ENCODE data around the gene APOF. TPM values are rescaled to one million over a fixed set of nuclear protein-coding genes. Genes with fewer than 3 reads are reported as not detected.

Gene APOF
- total and polyA plus RNA-seq, 2 of the 13 experiments (the other 11 are each of a cell fraction or from before 2014, with no cell fraction given): 3.3 to 23.9 TPM

DNA sequence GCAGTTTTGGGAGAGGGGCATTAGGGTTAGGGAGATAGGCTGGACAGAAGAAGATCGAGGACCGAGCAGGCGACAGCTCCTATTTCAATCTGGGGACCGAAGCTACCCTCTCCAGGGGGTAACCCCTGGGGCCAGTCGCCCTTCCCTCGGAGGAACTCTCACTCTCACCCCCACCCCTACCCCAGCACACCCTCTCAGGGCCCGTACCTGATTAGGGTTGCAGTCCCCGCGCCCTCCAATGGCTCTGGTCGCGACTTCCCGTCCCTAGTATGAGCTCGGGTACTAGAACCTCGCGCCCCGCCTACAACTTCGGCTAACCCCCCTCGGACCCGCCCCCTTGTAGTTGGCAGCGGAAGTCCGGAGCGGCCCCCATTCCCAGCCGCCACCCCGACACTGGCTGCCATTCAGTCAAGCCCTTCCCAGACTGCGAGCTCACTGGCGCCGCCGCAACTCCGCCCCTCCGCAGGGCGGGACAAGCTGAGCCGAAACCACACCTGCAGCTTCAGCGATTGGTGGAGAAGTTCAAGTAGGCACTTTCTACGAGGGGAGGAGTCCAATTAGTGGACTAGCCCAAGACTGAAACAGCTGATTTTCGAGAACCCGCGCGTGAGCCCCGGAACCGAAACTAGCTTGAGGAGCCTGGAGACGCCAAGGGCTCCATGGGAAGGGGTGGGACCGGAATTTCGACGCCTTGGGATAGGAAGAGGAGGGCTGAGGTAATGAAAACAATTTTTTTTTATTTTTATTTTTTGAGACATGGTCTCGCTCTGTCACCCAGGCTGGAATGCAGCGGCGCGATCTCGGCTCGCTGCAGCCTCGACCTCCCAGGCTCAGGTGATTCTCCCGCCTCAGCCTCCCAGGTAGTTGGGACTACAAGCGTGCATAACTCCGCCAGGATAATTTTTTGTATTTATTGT, 2.5 kb downstream of the APOF start, which contains the start of gene STAT2 (continued):
- TF ChIP-seq ARID5B (CRISPR knock-in tag; IDR thresholded peaks at IDR 0.05) (peak; percentile 45; the same call in 1 of the 2 replicates), KDM2A (CRISPR knock-in tag; IDR thresholded peaks at IDR 0.05; ENCODE audit: borderline replicate concordance, low read depth) (peak; percentile 63; the same call in 1 of the 2 replicates), KMT2A (CRISPR knock-in tag; IDR thresholded peaks at IDR 0.05) (peak; percentile 70), RBFOX2 (IDR thresholded peaks at IDR 0.05; ENCODE audit: low read depth, low read length) (peak; percentile 60), EZH2 (conservative IDR thresholded peaks at IDR 0.05; ENCODE audit: low read depth, low read length) (no peak), SNRNP70 (IDR thresholded peaks at IDR 0.05; ENCODE audit: low read depth, low read length) (no peak), GATAD1 (CRISPR knock-in tag; IDR thresholded peaks at IDR 0.05) (peak; percentile 69; the same call in 1 of the 2 replicates), ZNF136 (CRISPR knock-in tag; IDR thresholded peaks at IDR 0.05; ENCODE audit: low read depth) (no peak), ZNF20 (CRISPR knock-in tag; IDR thresholded peaks at IDR 0.05) (no peak)
- TF ChIP-seq, protein P1, sequence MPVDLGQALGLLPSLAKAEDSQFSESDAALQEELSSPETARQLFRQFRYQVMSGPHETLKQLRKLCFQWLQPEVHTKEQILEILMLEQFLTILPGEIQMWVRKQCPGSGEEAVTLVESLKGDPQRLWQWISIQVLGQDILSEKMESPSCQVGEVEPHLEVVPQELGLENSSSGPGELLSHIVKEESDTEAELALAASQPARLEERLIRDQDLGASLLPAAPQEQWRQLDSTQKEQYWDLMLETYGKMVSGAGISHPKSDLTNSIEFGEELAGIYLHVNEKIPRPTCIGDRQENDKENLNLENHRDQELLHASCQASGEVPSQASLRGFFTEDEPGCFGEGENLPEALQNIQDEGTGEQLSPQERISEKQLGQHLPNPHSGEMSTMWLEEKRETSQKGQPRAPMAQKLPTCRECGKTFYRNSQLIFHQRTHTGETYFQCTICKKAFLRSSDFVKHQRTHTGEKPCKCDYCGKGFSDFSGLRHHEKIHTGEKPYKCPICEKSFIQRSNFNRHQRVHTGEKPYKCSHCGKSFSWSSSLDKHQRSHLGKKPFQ (CRISPR knock-in tag; IDR thresholded peaks at IDR 0.05; ENCODE audit: insufficient replicate concordance): no peak
- TF ChIP-seq, protein P2, sequence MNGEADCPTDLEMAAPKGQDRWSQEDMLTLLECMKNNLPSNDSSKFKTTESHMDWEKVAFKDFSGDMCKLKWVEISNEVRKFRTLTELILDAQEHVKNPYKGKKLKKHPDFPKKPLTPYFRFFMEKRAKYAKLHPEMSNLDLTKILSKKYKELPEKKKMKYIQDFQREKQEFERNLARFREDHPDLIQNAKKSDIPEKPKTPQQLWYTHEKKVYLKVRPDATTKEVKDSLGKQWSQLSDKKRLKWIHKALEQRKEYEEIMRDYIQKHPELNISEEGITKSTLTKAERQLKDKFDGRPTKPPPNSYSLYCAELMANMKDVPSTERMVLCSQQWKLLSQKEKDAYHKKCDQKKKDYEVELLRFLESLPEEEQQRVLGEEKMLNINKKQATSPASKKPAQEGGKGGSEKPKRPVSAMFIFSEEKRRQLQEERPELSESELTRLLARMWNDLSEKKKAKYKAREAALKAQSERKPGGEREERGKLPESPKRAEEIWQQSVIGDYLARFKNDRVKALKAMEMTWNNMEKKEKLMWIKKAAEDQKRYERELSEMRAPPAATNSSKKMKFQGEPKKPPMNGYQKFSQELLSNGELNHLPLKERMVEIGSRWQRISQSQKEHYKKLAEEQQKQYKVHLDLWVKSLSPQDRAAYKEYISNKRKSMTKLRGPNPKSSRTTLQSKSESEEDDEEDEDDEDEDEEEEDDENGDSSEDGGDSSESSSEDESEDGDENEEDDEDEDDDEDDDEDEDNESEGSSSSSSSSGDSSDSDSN (CRISPR knock-in tag; IDR thresholded peaks at IDR 0.05): peak; percentile 62; the same call in 1 of the 2 replicates
- TF ChIP-seq, protein P3, sequence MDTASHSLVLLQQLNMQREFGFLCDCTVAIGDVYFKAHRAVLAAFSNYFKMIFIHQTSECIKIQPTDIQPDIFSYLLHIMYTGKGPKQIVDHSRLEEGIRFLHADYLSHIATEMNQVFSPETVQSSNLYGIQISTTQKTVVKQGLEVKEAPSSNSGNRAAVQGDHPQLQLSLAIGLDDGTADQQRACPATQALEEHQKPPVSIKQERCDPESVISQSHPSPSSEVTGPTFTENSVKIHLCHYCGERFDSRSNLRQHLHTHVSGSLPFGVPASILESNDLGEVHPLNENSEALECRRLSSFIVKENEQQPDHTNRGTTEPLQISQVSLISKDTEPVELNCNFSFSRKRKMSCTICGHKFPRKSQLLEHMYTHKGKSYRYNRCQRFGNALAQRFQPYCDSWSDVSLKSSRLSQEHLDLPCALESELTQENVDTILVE (CRISPR knock-in tag; IDR thresholded peaks at IDR 0.05): no peak
